GM13977 (cell line): ENCODE data around the gene BAIAP2L2.

Experiments
- DNase-seq: peaks from one replicate; pipeline ENCODE4 v3.0.0; 2012; ENCODE audit warnings: low spot score
- CTCF ChIP-seq: IDR thresholded peaks from 2 replicates; pipeline ENCODE4 v1.5.1; 2012; ENCODE audit warnings: mild to moderate bottlenecking, control low read depth; ENCODE audit not compliant: insufficient read depth; ENCODE audit errors: extremely low read depth, missing control alignments
- in situ Hi-C: fragments of 300-500 bp; cut with MboI; formaldehyde crosslinking; loops from one replicate; pipeline ENCODE4 v1.12.0; 2022; ENCODE audit warnings: low sequenced_read_pairs, low pct_unique_long_range_greater_than_20kb, mixed read lengths, inconsistent platforms; ENCODE audit not compliant: unreplicated experiment

BAIAP2L2 gene

GRCh38 chr22:38043151-38044039, 67.1 kb downstream of the BAIAP2L2 start:
- no peak for DNase-seq
- in situ Hi-C loops, result no loop called here
- no peak for TF ChIP-seq CTCF

DNA sequence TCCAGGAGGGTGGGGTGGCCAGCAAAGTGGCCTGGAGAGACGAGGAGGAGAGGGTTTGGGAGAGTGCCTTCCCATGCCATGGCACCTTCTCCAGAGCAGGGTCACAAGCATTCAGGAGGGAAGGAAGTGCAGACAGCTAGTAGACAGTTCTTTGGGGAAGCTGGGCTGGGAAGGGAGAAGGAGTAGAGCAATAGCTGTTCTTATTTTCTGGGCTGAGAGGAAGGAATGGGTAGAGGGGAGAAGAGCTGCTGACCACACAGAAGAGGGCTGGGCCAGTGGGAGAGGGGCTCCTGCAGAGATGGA, 68.0 kb downstream of the BAIAP2L2 start:
- in situ Hi-C loops, result no loop called here
- DNase-seq, result no peak
- TF ChIP-seq CTCF, result no peak

- DNase-seq, result no peak
- TF ChIP-seq CTCF, result no peak
- in situ Hi-C loops, result no loop called here
Observed at GRCh38 chr22:38041760-38042487, 68.6 kb downstream of the BAIAP2L2 start.

DNA sequence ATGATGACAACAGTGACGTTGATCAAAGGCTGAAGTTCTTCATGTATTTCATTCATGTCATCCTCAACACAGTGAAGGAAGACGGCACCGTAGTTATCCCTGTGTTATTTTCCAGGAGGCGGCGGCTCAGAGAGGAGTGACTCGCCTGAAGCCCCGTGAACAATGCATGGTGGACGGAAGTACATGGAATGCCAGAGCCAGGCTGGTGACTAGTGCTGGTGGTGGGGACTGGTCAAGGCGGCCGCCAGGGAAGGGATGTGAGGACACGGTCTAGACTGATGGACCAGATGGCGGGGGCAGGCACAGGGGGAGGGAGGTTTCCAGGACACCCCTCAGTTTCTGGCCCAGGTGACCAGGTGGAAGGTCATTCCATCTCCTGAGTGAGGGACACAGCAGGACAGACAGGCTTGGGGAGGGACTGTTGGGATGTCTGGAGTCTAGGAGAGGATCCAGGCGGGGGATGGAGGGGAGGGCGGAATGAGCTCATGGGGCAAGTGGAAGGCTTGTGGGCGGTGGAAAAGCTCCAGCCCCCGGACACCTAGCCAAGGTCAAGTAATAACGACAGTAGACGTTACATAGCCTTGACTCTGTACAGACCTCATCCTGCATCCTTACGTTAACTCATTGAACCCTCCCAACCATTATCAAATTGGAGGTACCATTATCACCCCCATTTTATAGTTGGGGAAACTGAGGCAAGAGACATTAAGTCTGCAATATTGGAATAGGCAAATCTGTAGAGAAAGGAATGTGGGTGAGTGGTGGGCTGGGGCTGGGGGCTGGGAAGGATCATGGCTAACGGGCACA, 69.3 kb downstream of the BAIAP2L2 start:
- TF ChIP-seq CTCF, result no peak
- DNase-seq, result no peak
- in situ Hi-C loops, result no loop called here

DNA sequence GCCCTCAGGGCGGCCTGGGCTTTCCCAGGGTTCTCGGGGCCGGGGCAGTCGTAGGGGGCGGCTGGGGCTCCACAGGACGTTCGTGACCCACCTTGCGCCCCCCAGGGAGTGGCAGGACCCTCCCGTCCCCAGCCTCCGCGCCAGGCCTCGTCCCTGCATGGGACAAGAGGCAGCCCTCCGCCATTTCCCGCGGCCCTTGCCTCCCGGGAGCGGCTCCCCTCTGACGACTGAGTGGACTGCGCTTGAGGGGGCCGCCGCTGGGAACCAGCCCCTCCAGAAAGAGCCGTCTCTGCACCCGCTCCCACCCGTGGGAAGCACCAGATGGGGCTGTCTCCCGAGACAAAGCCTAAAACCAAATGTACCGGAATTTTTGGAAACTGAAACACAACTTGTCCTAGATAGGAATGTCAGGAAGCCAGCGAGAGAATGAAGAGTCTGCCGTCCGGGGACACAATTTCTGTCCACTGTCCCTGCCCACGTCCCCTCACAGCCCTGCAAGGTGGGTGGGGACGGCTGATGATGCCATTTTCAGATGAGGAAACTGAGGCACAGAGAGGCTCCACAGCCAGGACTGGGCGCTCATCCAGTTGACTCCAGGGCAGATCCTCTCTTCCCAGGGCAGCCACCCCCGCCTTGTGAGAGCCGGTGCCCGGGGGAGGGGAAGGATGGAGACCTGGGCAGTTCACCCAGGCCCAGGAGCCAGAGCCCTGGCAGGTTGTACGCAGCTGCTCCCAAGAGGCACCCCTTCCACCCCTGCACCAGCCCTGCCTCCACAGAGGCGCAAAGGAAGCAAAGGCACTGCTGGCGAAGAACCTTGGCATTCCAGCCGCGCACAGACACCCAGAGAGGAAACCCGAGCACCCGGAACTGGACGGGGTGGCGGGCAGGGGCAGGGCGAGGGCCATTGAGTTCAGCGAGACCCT, 71.3 kb downstream of the BAIAP2L2 start:
- in situ Hi-C loops, result no loop called here
- no peak for TF ChIP-seq CTCF
- DNase-seq, result no peak
